GM18907 (cell line): ENCODE data around the gene ZDHHC11B.
"Not testable (repeated sequence)": the region's sequence is repeated elsewhere in the genome, so short reads cannot be mapped to it uniquely, and the experiment has no call there.

Experiments
- ATAC-seq: cut with Tn5 transposase; IDR thresholded peaks from one replicate; pipeline ENCODE4 v1.9.1; 2021; ENCODE audit warnings: mild to moderate bottlenecking, moderate library complexity; ENCODE audit not compliant: unreplicated experiment

The ZDHHC11B gene

DNA sequence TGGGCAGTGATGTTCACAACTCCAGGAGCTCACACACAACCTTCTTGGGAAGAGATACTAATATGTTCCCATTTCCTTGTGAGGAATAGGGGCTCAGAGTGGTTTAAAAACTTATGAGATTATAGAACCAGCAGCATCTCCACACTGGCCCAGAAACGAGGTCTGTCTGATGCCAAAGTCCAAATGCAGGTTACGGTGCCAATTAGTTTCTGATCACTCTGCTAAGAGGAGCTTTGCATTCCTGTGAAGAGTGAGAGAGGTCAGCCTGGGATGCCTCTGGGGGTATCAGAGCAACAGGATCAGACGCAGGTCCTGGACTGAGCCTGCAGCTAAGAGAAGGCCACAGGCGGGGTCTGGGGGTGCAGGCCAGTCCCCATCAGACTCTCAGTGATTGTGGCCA lies 61.2 kb downstream of the ZDHHC11B start:
- not testable (repeated sequence) for ATAC-seq

DNA sequence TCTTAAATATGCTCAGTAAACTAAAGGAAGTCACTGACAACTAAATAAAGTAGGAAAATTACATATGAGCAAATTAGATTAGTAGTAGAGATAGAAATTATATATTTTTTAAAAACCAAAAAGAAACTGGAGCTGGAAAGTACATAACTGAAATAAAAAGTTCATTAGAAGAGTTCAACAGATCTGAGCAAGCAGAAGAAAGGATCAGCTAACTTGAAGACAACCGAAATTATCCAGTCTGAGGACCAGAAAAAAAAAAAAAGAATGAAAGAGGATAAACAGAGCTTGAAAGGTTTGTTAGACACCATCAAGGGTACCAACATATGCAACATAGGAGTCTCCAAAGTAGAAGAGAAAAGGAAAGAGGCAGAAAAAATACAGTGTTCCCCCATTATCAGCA lies 65.2 kb downstream of the ZDHHC11B start:
- not testable (repeated sequence) for ATAC-seq

DNA sequence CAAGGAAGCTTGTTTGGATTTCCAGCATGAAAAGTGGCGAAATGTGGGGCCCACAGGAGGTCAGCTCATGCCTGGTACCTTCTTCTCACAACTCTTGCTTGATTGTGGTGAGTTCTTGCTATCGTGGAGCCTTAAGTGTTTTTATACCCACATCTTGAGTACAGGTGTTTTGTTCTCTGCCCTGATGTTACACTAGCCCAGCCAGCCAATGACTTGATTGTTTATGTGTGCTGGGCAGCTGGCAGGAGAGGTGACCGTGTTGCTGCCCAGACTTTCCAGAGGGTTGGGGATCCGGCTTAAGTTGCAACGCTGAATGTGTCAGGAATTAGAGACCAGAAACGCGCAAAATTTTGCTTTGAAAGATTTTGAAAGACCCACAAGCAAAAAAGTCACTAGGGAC lies 67.4 kb downstream of the ZDHHC11B start:
- no peak for ATAC-seq

DNA sequence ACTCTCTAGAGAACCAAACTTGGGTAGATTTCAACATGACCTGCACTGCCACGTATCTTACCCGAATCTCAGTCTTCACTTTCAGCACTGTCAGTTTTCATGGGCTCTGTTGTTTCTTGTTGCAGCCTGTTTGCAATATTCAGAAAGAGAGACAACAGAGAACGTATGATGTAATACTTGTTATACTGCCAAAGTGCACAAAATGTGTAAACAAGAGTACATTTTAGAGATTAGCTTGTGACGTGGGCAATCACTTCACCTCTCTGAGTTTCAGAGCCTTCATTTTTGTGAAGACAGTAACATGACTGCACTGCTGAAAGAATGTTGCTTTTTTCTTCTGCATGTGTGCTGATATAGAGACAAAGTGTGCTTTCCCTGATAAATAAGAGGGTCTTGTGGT lies 67.8 kb downstream of the ZDHHC11B start:
- ATAC-seq: not testable (repeated sequence)

DNA sequence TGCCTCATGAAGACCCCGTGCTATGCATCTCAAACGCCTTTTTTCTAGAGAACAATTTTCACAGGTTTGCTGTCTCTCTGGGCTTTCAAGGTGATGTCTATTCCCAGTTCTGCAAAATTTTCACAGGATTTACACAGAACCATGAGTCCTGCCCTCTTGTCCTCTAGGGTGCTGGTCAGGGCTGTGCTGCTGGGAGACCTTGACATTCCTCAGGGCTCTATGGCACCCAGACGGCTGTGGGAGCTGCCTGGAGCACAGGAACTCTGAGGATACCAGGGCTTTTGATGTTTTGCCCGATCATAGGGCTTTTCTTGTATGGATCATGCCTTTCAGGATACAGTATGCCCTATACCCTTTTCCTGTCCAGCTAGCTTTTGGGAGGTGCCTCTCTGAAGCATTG lies 68.9 kb downstream of the ZDHHC11B start:
- ATAC-seq: not testable (repeated sequence)

DNA sequence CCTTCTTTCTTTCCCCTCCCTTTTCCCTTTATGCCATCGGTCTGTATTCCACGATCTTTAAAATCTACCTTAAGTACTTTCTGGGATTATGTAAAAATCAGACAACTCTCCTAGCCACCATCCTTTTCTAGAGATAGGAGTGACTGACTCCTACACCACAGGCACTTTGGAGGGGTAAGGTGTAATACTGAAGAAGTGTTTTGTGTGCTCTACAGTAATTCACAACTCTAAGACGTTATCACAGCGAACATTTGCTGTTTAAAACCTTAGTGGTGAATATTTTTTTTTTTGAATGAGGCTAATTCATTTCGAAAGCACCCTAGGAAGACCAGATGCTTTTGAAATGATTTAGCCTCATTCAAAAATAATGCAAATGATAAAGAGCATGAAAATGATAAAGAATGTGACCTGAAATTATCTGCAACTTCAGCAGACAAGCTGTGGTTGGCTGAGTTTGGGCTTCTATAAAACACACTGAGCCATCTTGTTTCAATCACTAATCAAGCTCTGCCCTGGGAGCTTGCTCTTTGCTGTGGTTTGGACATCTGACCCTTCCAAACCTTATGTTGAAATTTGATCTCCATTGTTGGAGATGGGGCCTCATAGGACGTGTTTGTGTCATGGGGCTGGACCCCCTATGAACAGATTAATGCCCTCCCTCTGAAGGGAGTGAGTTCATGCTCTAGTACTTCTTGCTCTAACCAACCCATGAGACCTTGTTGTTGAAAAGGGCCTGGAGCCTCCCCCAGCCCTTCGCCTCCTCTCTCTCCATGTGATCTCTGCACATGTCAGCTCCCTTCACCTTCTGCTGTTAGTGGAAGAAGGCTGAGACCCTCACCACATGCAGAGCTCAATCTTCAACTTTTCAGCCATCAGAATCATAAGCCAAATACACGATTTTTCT lies 70.1 kb downstream of the ZDHHC11B start:
- not testable (repeated sequence) for ATAC-seq

DNA sequence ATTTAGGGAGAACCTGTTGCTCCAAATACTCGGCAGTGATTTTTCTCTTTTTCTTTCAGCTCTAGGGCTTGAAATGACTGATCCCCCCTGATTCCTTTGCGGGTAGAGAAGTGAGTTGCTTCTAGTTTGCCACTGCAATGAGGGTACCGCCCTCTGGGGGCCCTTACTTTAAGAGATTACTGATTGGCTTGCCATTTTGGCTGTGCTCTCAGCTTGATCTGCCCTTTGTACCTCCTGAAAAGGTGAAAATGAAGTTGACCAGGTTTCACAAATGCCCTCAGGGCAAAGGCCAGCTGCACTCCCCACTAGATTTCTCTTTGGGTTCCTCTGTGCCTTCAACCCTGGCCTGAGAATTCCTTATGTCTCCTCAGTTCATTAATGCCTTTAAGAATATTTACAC lies 70.8 kb downstream of the ZDHHC11B start:
- not testable (repeated sequence) for ATAC-seq

DNA sequence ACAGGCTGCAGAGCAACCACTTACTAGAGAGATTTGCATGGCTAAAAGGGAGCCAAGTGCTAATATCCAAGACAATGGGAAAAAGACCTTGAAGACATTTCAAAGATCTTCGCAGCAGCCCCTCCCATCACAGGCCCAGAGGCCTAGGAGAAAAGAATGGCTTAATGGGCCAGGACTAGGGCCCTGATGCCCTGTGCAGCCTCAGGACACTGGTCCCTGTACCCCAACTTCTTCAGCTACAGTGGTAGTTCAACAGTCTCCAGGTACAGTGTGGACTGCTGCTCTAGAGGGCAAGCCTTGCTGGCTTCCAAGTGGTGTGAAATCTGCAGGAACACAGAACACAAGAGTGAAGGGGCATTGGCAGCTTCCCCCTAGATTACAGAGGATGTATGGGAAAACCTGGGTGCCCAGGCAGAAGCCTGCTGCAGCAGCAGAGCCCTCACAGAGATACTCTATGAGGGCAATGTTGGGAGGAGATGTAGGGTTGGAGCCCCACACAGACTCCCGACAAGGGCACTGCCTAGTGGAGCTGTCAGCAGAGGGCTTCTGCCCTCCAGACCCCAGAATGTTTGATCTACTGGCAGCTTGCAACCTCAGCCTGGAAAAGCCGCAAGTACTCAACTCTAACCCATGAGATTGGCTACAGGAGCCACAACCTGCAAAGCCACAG lies 75.5 kb downstream of the ZDHHC11B start:
- ATAC-seq: not testable (repeated sequence)

DNA sequence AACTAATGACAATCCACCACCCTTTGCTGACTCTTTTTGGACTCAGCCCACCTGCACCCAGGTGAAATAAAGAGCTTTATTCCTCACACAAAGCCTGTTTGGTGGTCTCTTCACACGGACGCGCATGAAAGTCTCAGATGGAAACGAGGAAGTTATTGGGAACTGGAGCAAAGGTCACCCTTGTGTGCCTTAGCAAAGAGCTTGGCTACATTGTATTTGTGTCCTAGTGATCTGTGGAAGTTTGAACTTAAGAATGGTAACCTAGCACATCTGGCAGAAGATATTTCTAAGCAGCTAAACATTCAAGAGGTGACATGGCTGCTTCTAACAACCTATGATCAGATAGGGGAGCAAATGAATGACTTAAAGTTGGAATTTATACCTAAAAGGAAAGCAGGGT lies 76.2 kb downstream of the ZDHHC11B start:
- ATAC-seq: not testable (repeated sequence)

DNA sequence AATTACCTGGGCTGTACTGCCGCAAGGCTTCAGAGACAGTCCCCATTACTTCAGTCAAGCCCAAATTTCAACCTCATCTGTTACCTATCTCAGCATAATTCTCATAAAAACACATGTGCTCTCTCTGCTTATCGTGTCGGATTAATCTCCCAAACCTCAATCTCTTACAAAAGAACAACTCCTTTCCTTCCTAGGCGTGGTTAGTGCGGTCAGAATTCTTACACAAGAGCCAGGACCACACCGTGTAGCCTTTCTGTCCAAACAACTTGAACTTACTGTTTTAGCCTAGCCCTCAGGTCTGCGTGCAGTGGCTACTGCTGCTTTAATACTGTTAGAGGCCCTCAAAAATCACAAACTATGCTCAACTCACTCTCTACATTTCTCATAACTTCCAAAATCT lies 78.4 kb downstream of the ZDHHC11B start:
- ATAC-seq: not testable (repeated sequence)

DNA sequence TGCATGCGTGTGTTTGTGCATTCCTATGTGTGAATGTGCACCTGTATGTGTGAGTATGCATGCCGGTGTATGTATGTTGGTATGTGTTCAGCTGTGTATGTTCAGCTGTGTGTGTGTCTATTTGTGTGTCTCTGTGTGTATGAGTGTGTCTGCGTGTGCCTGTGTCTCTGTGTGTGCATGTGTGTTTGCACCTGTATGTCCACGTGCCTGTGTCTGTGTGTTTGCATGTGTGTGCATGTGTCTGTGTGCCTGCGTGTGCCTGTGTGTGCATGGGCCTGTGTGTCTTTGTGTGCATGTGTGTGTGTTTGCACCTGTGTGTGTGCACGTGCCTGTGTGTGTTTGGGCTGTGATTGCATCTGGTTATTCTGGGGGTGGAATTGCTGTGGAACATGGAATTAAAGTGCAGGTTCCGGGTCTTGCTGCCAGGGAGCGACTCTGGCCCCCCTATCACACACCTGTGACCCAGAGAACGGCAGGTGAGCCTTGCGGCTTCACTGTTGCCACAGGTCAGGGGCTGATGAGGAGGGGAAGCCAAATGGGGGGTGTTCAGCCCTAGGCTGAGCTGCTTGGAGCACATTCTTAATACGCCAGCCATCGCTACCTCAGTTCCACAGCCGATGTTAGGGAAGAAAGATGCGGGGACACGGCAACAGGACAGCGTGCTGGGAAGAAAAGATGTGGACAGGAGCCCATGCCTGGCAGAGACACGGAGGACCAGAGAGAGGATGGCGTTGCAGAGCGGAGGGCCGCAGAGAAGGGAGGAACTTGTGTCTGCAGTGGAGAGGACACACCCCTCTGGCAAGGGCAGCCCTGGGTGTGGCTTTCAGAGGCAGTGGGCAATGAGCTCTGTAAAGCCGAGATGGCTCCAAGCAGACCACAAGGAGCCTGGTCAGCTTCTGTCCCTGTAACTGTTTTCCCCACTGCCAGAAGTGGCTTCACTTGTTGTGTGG lies 87.5 kb downstream of the ZDHHC11B start:
- not testable (repeated sequence) for ATAC-seq

DNA sequence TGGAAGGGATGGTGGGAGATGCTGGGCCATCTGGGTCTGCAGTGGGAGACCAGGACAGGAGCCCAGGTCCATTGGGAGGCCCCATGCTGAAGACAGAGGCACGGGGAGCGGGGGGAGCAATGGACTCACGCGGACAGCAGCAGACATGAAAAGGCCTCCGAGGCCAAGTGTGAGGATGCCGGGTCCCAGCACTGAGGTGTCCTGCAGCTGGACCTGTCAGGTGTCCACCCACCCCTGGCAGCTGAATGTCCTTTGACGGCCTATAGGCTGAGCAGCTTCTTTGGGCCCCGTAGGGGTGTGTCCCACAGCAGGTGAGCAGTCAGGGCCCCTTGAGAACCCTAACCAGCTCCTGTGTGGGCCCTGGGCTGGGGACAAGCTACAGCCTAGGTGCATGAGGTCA lies 88.3 kb downstream of the ZDHHC11B start:
- not testable (repeated sequence) for ATAC-seq

DNA sequence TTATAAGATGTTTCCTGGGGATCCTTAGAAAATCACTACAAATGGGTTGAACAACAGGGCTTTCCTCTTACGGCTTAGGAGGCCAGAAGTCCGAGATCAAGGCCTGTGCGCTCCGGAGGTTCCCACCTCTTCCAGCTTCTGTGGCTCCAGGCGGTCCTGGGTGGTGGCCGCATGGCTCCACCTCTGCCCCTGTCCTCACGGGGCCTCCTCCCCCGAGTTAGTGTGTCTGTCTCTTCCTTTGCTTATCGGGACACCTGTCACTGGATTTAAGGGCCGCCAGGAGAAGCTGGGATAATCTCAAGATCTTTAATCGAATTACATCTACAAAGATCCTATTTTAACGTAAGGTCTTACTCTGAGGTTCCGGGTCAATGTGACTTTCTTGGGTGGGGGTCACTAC lies 89.1 kb downstream of the ZDHHC11B start:
- ATAC-seq: not testable (repeated sequence)

DNA sequence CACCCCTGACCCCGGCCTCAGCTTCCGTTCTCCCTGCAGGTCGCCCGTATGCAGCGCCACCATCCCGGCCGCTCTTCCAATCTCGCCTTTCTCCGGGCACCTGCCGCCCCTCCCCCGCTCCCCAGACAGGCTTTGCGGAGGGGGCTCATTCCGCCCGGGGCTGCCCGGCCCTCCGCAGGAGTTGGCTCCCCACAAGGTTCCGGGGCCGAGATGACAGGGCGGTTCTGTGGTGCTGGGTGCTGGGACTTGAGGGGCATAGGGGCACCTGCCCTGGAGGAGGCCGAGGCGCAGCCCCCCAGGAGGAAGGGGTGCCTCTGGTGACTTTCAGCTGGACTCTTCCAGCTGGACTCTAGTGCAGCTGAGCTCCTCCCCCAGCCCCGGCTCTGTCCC lies 90.5 kb downstream of the ZDHHC11B start:
- peak; percentile 8 for ATAC-seq

DNA sequence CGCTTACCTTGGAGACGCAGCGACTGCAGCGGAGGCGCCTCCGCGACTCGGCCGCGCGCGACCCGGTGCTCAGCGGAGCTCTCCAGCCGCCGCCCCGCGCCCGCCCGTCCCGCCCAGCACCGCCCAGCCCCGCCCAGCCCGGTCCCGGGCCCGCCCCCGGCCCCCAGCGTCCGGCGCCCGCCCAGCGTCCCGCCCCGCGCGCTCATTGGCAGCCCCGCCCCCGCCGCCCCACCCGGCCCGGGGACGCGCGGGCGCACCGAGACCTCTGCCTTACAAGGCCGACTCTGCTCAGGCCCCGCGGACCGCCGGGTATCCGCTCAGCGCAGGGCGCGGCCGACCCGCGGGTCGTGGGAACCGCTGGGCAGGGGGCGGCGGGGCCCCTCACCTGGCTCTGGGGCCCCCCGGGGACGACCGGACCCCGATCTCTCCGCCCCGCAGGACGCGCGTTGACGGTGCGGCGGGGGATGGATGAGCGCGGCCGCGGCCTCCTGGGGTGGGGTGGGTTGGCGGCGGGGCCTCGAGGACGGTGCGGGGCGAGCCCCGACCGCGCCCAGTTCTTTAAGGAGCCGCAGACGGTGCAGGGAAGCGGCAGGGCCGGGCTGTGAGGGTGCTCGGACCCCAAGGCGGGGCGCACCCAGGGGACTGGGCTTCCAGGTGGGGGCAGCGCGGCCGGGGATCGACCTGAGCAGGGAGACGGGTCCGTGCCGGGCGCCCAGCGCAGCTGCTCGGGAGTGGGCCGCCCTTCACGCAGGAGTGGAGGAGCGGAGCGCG lies 91.1 kb downstream of the ZDHHC11B start, which contains the start of gene TPPP:
TPPP (minus strand) TSS at position 82 of the 771 bp plus-strand sequence. CDS start 15,292 bp downstream, outside the sequence.
- ATAC-seq: peak; percentile 74

DNA sequence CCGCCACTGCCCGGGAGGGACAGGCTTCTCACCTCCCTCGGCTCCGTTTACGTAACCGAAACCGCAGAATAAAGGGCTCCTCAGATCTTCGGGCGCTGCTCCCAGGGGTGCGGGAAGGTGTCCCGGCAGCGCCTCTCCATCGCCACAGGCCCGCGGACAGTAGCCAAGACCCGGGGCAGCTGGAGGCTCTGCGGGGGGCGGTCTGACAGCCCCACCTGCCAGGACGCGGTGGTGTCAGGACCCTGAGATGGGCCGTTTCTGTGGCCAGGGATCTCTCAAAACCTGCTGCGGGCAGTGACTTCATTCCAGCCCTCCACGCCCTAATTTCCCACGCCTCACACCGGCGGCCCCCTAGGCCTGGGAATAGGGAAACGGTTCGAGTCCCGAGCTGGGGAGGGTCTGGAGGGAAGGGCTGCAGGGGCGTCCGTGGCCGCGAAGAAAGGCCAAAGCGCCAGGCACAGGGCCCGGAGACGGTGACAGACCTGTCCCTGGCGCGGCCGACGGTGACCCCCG lies 91.9 kb downstream of the ZDHHC11B start:
- peak; percentile 4 for ATAC-seq

DNA sequence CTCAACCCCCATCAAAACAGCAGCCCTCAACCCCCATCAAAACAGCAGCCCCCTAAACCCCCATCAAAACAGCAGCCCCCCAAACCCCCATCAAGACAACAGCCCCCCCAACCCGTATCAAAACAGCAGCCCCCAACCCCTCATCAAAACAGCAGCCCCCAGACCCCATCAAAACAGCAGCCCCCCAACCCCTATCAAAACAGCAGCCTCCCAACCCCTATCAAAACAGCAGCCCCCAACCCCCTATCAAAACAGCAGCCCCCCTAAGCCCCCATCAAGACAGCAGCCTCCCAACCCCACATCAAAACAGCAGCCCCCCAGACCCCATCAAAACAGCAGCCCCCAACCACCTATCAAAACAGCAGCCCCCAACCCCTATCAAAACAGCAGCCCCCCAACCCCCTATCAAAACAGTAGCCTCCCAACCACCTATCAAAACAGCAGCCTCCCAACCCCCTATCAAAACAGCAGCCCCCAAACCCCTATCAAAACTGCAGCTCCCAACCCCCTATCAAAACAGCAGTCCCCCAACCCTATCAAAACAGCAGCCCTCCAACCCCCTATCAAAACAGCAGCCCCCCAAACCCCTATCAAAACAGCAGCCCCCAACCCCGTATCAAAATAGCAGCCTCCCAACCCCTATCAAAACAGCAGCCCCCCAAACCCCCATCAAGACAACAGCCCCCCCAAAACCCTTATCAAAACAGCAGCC lies 92.6 kb downstream of the ZDHHC11B start:
- ATAC-seq: no peak

DNA sequence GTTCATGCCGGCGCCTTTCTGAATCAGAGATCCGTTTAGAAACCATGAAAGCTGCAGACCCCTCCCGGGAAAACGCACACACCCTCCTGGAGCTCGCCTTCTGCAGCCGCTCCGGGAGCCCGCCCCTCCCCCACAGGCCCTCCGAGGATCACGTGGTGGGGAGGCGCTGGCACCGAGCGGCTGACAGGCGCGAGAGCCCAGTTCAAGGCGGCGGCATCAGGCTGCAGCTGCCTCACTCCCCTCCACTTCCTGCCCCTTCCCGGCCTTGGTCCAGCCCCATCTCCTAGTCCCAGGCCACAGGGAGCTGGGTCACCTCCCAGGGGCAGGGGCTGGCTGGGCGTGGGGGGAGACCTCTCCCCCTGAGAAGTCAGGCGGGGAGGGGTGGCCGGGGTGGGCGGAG lies 93.5 kb downstream of the ZDHHC11B start:
- ATAC-seq: not testable (repeated sequence)

DNA sequence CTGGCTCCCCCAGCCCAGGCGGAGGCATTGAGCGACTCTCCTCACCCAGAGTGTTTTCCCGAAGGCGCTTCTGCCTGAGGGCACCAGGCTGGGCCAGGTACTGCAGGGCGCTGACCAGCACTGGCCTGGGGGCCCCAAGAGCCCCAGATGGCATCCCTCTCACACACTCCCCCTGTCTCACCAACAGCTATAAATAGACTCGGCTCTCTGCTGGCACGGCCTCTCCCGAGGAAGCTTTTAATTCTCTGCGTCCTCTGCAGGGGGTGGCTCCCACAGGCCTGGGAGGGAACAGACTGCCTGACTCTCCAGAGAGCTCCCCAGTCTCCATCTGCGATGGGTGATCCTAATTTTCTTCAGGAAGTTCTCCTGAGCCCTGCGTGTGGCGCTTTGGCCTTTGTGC lies 94.2 kb downstream of the ZDHHC11B start:
- not testable (repeated sequence) for ATAC-seq
